HG02884 (cell line): ENCODE data around the gene CCDC85B.

Experiments
- ATAC-seq: cut with Tn5 transposase; IDR thresholded peaks from one replicate; pipeline ENCODE4 v1.9.1; 2021; ENCODE audit warnings: mild to moderate bottlenecking, moderate library complexity; ENCODE audit not compliant: unreplicated experiment

The CCDC85B gene

GRCh38 chr11:65903715-65904114 is 13.2 kb downstream of the CCDC85B start:
- ATAC-seq, result no peak

- ATAC-seq, result no peak
These were observed 16.1 kb downstream of the CCDC85B start for GRCh38 chr11:65906602-65907001.

GRCh38 chr11:65907878-65908277 is 17.4 kb downstream of the CCDC85B start:
- ATAC-seq, result no peak

- ATAC-seq, result no peak
These were observed 21.5 kb downstream of the CCDC85B start for GRCh38 chr11:65911682-65912568.

- ATAC-seq, result no peak
These were observed 22.4 kb downstream of the CCDC85B start for GRCh38 chr11:65912845-65913244.

- no peak for ATAC-seq
These were observed 24.8 kb downstream of the CCDC85B start for GRCh38 chr11:65915101-65915820.

- ATAC-seq, result no peak
These were observed 25.4 kb downstream of the CCDC85B start for GRCh38 chr11:65915821-65916251.

GRCh38 chr11:65916391-65916790 is 25.9 kb downstream of the CCDC85B start:
- no peak for ATAC-seq

GRCh38 chr11:65917077-65917433 is 26.6 kb downstream of the CCDC85B start:
- ATAC-seq, result no peak

GRCh38 chr11:65917434-65918210 is 27.1 kb downstream of the CCDC85B start:
- no peak for ATAC-seq

GRCh38 chr11:65918211-65919140 is 28.0 kb downstream of the CCDC85B start, which contains the start of gene C11orf68:
Gene C11orf68, minus strand, starts transcription at chr11:65919062. Its CDS starts 31 bp downstream, at chr11:65919031.
- ATAC-seq, result peak; percentile 43

- ATAC-seq, result peak; percentile 82
These were observed 28.7 kb downstream of the CCDC85B start, which contains the start of gene DRAP1 for GRCh38 chr11:65919141-65919572. Gene DRAP1, plus strand, starts transcription at chr11:65919426. Its CDS starts 76 bp downstream, at chr11:65919502.

- ATAC-seq, result peak; percentile 35
These were observed 29.3 kb downstream of the CCDC85B start for GRCh38 chr11:65919573-65920371.

- ATAC-seq, result no peak
These were observed 29.9 kb downstream of the CCDC85B start for GRCh38 chr11:65920372-65920802.

GRCh38 chr11:65921033-65921555 is 30.6 kb downstream of the CCDC85B start:
- no peak for ATAC-seq

GRCh38 chr11:65921876-65922275 is 31.4 kb downstream of the CCDC85B start:
- no peak for ATAC-seq

GRCh38 chr11:65922565-65922964 is 32.1 kb downstream of the CCDC85B start:
- ATAC-seq, result no peak

- ATAC-seq, result no peak
These were observed 34.9 kb downstream of the CCDC85B start for GRCh38 chr11:65925397-65925796.

- ATAC-seq, result peak; percentile 52
These were observed 37.5 kb downstream of the CCDC85B start for GRCh38 chr11:65927904-65928397.
